Gastroesophageal sphincter (tissue), 4 donors: ENCODE measurements around the gene RBM38. TPM values are rescaled to one million over a fixed set of nuclear protein-coding genes. Genes with fewer than 3 reads are reported as not detected.

Source experiments
- ATAC-seq: fragments of 150-250 bp; one replicate; pipeline ENCODE4 v1.9.1; 2016; ENCODE audit warnings: mild to moderate bottlenecking, moderate library complexity
- H3K27ac ChIP-seq, 4 donors: fragments of 200-600 bp; sonication (generic) in 3 of 4; 1 replicate in 3 of 4; 2 replicates in 1 of 4; pipeline ENCODE4 v1.5.1; 2016 to 2019
- H3K27me3 ChIP-seq: fragments of 200-600 bp; sonication (generic); one replicate; pipeline ENCODE4 v1.5.1; 2019
- H3K36me3 ChIP-seq, 2 donors: fragments of 200-600 bp; sonication (generic); one replicate each; pipeline ENCODE4 v1.5.1; 2019; ENCODE audit warnings: control low read depth in 1 of 2
- H3K4me1 ChIP-seq, 3 donors: fragments of 200-600 bp; sonication (generic); 1 replicate in 2 of 3; 2 replicates in 1 of 3; pipeline ENCODE4 v1.5.1; 2016 to 2019; ENCODE audit warnings: control low read depth in 2 of 3
- H3K4me3 ChIP-seq, 2 donors: fragments of 200-600 bp; sonication (generic); one replicate each; pipeline ENCODE4 v1.5.1; 2019; ENCODE audit warnings: mild to moderate bottlenecking in 1 of 2, moderate library complexity in 1 of 2
- H3K9me3 ChIP-seq, 3 donors: fragments of 200-600 bp; sonication (generic); one replicate each; pipeline ENCODE4 v1.5.1; 2017 to 2019; ENCODE audit warnings: control low read depth in 2 of 3
- EP300 ChIP-seq: sonication (generic); formaldehyde crosslinking; IDR thresholded peaks from one replicate; pipeline ENCODE4 v1.6.1; 2017; ENCODE audit warnings: antibody characterized with exemption, mild to moderate bottlenecking
- POLR2A ChIP-seq, 2 donors: fragments of 450-650 bp; IDR thresholded peaks; one replicate each; pipeline ENCODE4 v1.6.1; 2017; ENCODE audit warnings: antibody characterized with exemption in 2 of 2, mild to moderate bottlenecking in 2 of 2, moderate library complexity in 1 of 2
- POLR2AphosphoS5 ChIP-seq: sonication (generic); formaldehyde crosslinking; IDR thresholded peaks from one replicate; pipeline ENCODE4 v1.6.1; 2017; ENCODE audit warnings: antibody characterized with exemption
- WGBS, 2 donors: methylation state at CpG; one replicate each; pipeline ENCODE4 v1.1.5; 2018; ENCODE audit warnings: low coverage in 1 of 2; 5-methylcytosine and 5-hydroxymethylcytosine counted together
- total RNA-seq, 4 donors: library from RNA; depleted of rRNA; stranded (reverse); fragments of >200 nt; gene quantifications; one replicate each; pipeline ENCODE4 v1.1.0, GENCODE V29; 2016
- TF ChIP-seq, protein P1 (sequence below), 4 experiments: fragments of 200-600 bp in 2 of 4; fragments of 450-650 bp in 2 of 4; sonication (generic) in 1 of 4; IDR thresholded peaks; one replicate each; pipeline ENCODE4 v1.5.1; 2017 to 2019; ENCODE audit warnings: antibody characterized with exemption in 4 of 4, mild to moderate bottlenecking in 2 of 4, moderate library complexity in 2 of 4

RBM38 gene
- total RNA-seq, 4 donors from 2014 or later: 50.9 to 190 (median 106) TPM

DNA sequence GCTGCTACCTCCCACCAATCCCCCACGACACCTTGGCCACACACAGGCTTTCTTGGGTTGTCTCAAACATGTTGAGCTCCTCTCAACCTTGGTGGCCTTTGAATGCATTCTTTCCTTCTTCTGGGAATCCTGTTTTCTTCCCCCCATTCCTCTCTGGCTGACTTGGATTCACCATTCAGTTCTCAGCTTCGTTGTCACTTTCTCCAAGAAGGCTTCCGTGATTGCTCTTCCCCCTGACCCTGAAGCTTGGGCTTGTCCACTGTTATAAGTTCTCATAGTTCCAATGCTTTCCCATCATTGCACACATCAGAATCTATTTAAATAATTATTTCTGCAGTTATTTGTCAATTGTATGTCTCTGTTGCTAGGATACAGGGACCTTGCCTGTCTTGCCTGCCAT, 64.2 kb downstream of the RBM38 start:
- 69% methylated on average over 3 of the region's 3 CpGs for WGBS, 2 donors
- H3K4me1 ChIP-seq: peaks cover 0 to 61% (median 23%) of the 10 kb centered on the region in 3 donors
- H3K27me3 ChIP-seq: no peaks in the 10 kb centered on the region
- no peaks in the 10 kb centered on the region for H3K36me3 ChIP-seq
- H3K9me3 ChIP-seq: no peaks in the 10 kb centered on the region
- ATAC-seq: no peak
- TF ChIP-seq POLR2AphosphoS5: no peak
- no peak for TF ChIP-seq POLR2A (IDR thresholded peaks at IDR 0.05)
- TF ChIP-seq, protein P1, sequence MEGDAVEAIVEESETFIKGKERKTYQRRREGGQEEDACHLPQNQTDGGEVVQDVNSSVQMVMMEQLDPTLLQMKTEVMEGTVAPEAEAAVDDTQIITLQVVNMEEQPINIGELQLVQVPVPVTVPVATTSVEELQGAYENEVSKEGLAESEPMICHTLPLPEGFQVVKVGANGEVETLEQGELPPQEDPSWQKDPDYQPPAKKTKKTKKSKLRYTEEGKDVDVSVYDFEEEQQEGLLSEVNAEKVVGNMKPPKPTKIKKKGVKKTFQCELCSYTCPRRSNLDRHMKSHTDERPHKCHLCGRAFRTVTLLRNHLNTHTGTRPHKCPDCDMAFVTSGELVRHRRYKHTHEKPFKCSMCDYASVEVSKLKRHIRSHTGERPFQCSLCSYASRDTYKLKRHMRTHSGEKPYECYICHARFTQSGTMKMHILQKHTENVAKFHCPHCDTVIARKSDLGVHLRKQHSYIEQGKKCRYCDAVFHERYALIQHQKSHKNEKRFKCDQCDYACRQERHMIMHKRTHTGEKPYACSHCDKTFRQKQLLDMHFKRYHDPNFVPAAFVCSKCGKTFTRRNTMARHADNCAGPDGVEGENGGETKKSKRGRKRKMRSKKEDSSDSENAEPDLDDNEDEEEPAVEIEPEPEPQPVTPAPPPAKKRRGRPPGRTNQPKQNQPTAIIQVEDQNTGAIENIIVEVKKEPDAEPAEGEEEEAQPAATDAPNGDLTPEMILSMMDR (IDR thresholded peaks at IDR 0.05): no peak
- H3K4me3 ChIP-seq: no peak overlapping the region
- peak overlapping the region in 1 of 4 donors; percentile 64 for H3K27ac ChIP-seq

DNA sequence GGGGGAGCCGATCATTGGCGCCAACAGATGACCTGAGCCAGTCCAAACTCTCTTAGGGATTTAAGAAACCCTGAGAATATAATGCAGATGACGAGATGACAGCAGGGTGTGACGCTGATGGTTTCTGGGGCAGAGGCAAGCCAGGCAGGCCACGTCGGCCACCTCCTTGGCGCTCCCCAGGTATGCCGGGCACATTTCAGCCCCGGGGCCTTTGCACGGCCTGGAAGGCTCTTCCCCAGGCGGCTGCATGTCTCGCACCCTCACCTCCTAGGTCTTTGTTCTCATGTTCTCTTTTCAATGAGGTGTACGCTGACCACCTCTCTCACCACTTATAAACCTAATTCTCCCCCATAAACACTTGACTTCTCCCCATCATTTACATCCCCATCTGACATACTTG, 64.9 kb downstream of the RBM38 start:
- WGBS, 2 donors: 95 to 98% methylated on average over 11 of the region's 13 CpGs
- TF ChIP-seq, protein P1 (IDR thresholded peaks at IDR 0.05): no peak
- TF ChIP-seq EP300 (no peak), POLR2A (IDR thresholded peaks at IDR 0.05) (no peak), POLR2AphosphoS5 (no peak)
- H3K4me1 ChIP-seq: peaks cover 0 to 53% (median 16%) of the 10 kb centered on the region in 3 donors

DNA sequence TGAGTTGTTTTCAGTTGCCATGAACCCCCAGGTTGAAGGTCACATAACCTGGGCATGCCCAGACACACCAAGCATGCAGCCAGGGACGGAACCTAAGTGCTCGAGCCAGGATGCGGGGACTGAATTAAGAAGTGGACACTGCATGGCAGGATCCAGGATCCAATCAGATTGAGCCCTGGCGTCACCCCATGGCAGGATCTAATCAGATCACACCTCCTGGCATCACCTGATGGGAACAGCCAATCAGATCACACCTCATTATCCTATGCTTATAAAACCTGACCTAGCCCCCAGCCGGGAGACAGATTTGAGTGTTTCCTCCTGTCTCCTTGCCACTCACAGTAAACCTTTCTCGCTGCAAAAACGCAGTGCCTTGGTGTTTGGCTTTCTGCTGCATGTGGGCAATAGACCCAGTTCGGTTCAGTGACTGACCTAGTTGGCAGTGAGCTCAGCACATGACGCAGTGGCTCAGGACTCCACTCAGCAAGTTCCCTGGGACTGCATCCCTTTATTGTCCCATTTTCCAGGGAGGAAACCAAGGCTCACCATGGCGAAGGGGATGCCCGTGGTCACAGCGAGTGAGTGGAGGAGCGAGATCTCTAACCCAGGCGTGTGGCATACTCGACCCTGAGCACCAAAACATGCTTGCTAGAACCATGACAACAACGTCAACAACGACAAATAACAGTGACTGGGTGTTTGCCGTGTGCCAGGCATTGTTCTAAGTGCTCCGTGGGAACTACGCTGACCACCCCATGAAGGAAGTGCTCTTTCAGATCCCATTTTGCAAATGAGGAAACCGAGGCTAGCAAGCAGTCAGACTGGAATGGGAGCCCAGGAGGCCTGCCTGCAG, 66.3 kb downstream of the RBM38 start:
- peaks cover 0 to 40% (median 6%) of the 10 kb centered on the region in 3 donors for H3K4me1 ChIP-seq
- no peaks in the 10 kb centered on the region for H3K9me3 ChIP-seq
- H3K36me3 ChIP-seq: no peaks in the 10 kb centered on the region
- 13 to 50% methylated on average over 3 to 7 of the region's 21 CpGs for WGBS, 2 donors
- no peak for TF ChIP-seq EP300
- TF ChIP-seq, protein P1 (IDR thresholded peaks at IDR 0.05): no peak
- peak; percentile 56 for ATAC-seq
- H3K27ac ChIP-seq: peak overlapping the region; percentile 40 to 82 (median 70)
- H3K27me3 ChIP-seq: no peaks in the 10 kb centered on the region
- no peak overlapping the region for H3K4me3 ChIP-seq

More for the DNA sequence above, 64.9 kb downstream of the RBM38 start:
- Histone ChIP-seq H3K4me3 (no peak overlapping the region), H3K36me3 (no peaks in the 10 kb centered on the region), H3K27ac (peak overlapping the region in 2 of 4 donors; percentile 64 to 82), H3K9me3 (no peaks in the 10 kb centered on the region), H3K27me3 (no peaks in the 10 kb centered on the region)
- ATAC-seq: no peak

DNA sequence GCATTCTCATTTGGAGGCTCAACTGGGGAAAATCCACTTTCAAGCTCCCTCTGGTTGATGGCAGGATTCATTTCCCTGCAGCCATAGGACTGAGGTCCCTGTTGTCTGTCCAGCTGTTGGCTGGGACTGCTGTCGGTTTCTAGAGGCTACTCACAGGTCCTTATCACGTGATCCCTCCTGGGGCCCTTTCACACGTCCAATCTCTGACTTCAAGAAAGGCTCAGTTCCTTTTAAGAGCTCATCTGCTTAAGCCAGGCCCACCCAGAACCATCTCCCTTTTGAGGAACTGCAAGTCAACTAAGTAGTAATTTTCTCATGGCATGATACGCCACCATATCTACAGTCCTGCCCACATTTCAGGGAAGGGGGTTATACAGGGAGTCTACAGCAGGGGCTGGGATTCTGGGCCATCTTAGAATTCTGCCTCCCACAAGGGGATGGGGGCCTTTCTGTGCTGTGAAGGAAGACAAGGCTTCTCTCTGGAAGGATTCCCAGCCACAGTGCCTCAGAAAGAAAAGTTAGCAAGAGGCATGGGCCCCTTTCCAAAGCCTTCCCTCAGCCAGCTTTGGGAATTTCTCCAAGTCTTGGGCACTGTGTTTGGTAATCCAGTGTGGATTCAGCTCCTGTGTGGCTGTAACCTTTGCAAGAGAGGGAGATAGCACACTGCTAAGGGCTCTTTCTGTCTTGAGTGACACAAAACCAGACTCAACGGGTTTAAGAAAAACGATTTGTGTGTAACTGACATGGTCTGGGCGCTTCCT, 67.4 kb downstream of the RBM38 start:
- H3K4me3 ChIP-seq: no peak overlapping the region
- H3K4me1 ChIP-seq: peaks cover 0 to 41% (median 6%) of the 10 kb centered on the region in 3 donors
- no peaks in the 10 kb centered on the region for H3K27me3 ChIP-seq
- peak; percentile 60 for ATAC-seq
- WGBS, 2 donors: 60 to 81% methylated on average over 3 to 4 of the region's 7 CpGs
- H3K27ac ChIP-seq: peak overlapping the region; percentile 40 to 82 (median 70)
- no peaks in the 10 kb centered on the region for H3K9me3 ChIP-seq
- TF ChIP-seq POLR2A (IDR thresholded peaks at IDR 0.05): no peak
- TF ChIP-seq, protein P1 (IDR thresholded peaks at IDR 0.05): no peak
- no peak for TF ChIP-seq EP300
- peak; percentile 72 for TF ChIP-seq POLR2AphosphoS5
- no peaks in the 10 kb centered on the region for H3K36me3 ChIP-seq

Other genes with a start within 250 kb of the RBM38 start
- 10 to 100 TPM in 1 of 4 donors, 1 to 10 TPM in 2, under 1 TPM in 1; 0.16 to 10.8 (median 5.0) TPM for gene BMP7, start 124.8 kb upstream of the RBM38 start, total RNA-seq
- gene SPO11, start 61.6 kb upstream of the RBM38 start, total RNA-seq: not detected
- gene RAE1, start 40.1 kb upstream of the RBM38 start, total RNA-seq: 10 to 100 TPM; 16.5 to 30.4 (median 25.1) TPM
- not detected for gene CTCFL, start 133.7 kb downstream of the RBM38 start, total RNA-seq
- gene PCK1, start 169.7 kb downstream of the RBM38 start, total RNA-seq: 1 to 10 TPM in 1 of 4 donors, under 1 TPM in 3; 0.15 to 3.2 (median 0.23) TPM
- under 1 TPM in 2 of 4 donors, not detected in 2; 0.08 to 0.32 TPM for gene ZBP1, start 229.0 kb downstream of the RBM38 start, total RNA-seq